ENCODE data around the gene SNED1. TPM values are rescaled to one million over a fixed set of nuclear protein-coding genes. Genes with fewer than 3 reads are reported as not detected.

Gene SNED1
- total and polyA plus RNA-seq, 2 experiments from 2014 or later, result 1.5 to 2.8 TPM

DNA sequence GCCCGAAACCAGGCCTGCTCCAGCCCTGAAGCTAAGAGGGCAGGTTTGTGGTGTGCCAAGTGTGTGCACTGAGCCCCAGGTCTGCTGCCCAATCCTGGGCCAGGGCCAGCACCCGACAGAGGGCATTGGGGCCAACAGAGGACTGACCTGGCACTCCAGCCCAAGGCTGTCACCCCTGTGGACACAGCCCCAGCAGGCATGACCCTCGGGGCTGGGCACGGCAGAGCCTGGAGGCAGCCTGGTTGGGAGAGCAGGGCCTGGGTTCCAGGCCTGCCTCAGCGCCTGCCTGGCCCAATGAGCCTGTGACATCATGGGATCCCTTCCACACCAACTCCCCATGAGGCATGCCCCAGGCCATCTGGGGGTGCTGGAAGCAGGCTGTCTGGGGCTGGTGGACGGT, 10.8 kb upstream of the SNED1 start:
- H3K9me2 ChIP-seq (ENCODE audit: insufficient read depth), result no peaks in the 10 kb centered on the region
- ATAC-seq (no peak), DNase-seq (ENCODE audit: low spot score) (no peak)
- H3K9me3 Mint-ChIP-seq, result no peaks in the 10 kb centered on the region; the same call in 1 of the 3 replicates
- no peak overlapping the region for H3K4me2 ChIP-seq
- no peaks in the 10 kb centered on the region for H3F3A ChIP-seq (replicated peaks; ENCODE audit: low read depth)
- TF ChIP-seq EZH2phosphoT487 (IDR thresholded peaks at IDR 0.05; ENCODE audit: unreplicated experiment) (no peak), STAT1 (IDR thresholded peaks at IDR 0.05; ENCODE audit: unreplicated experiment) (no peak), NANOG (IDR thresholded peaks at IDR 0.05; ENCODE audit: borderline replicate concordance) (no peak), ZNF331 (CRISPR knock-in tag; IDR thresholded peaks at IDR 0.05; ENCODE audit: low read depth) (no peak), ZNF114 (CRISPR knock-in tag; IDR thresholded peaks at IDR 0.05) (no peak), CREB1 (CRISPR knock-in tag; IDR thresholded peaks at IDR 0.05; ENCODE audit: low read depth) (no peak), EZH2 (IDR thresholded peaks at IDR 0.05; ENCODE audit: low read depth, unreplicated experiment) (no peak), POLR2AphosphoS5 (IDR thresholded peaks at IDR 0.05; ENCODE audit: low read depth) (no peak), JUNB (IDR thresholded peaks at IDR 0.05; ENCODE audit: unreplicated experiment) (no peak)
- TF ChIP-seq, protein P1, sequence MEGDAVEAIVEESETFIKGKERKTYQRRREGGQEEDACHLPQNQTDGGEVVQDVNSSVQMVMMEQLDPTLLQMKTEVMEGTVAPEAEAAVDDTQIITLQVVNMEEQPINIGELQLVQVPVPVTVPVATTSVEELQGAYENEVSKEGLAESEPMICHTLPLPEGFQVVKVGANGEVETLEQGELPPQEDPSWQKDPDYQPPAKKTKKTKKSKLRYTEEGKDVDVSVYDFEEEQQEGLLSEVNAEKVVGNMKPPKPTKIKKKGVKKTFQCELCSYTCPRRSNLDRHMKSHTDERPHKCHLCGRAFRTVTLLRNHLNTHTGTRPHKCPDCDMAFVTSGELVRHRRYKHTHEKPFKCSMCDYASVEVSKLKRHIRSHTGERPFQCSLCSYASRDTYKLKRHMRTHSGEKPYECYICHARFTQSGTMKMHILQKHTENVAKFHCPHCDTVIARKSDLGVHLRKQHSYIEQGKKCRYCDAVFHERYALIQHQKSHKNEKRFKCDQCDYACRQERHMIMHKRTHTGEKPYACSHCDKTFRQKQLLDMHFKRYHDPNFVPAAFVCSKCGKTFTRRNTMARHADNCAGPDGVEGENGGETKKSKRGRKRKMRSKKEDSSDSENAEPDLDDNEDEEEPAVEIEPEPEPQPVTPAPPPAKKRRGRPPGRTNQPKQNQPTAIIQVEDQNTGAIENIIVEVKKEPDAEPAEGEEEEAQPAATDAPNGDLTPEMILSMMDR (conservative IDR thresholded peaks at IDR 0.05; ENCODE audit: low read depth in 2 of 2), result no peak
- TF ChIP-seq, protein P2, sequence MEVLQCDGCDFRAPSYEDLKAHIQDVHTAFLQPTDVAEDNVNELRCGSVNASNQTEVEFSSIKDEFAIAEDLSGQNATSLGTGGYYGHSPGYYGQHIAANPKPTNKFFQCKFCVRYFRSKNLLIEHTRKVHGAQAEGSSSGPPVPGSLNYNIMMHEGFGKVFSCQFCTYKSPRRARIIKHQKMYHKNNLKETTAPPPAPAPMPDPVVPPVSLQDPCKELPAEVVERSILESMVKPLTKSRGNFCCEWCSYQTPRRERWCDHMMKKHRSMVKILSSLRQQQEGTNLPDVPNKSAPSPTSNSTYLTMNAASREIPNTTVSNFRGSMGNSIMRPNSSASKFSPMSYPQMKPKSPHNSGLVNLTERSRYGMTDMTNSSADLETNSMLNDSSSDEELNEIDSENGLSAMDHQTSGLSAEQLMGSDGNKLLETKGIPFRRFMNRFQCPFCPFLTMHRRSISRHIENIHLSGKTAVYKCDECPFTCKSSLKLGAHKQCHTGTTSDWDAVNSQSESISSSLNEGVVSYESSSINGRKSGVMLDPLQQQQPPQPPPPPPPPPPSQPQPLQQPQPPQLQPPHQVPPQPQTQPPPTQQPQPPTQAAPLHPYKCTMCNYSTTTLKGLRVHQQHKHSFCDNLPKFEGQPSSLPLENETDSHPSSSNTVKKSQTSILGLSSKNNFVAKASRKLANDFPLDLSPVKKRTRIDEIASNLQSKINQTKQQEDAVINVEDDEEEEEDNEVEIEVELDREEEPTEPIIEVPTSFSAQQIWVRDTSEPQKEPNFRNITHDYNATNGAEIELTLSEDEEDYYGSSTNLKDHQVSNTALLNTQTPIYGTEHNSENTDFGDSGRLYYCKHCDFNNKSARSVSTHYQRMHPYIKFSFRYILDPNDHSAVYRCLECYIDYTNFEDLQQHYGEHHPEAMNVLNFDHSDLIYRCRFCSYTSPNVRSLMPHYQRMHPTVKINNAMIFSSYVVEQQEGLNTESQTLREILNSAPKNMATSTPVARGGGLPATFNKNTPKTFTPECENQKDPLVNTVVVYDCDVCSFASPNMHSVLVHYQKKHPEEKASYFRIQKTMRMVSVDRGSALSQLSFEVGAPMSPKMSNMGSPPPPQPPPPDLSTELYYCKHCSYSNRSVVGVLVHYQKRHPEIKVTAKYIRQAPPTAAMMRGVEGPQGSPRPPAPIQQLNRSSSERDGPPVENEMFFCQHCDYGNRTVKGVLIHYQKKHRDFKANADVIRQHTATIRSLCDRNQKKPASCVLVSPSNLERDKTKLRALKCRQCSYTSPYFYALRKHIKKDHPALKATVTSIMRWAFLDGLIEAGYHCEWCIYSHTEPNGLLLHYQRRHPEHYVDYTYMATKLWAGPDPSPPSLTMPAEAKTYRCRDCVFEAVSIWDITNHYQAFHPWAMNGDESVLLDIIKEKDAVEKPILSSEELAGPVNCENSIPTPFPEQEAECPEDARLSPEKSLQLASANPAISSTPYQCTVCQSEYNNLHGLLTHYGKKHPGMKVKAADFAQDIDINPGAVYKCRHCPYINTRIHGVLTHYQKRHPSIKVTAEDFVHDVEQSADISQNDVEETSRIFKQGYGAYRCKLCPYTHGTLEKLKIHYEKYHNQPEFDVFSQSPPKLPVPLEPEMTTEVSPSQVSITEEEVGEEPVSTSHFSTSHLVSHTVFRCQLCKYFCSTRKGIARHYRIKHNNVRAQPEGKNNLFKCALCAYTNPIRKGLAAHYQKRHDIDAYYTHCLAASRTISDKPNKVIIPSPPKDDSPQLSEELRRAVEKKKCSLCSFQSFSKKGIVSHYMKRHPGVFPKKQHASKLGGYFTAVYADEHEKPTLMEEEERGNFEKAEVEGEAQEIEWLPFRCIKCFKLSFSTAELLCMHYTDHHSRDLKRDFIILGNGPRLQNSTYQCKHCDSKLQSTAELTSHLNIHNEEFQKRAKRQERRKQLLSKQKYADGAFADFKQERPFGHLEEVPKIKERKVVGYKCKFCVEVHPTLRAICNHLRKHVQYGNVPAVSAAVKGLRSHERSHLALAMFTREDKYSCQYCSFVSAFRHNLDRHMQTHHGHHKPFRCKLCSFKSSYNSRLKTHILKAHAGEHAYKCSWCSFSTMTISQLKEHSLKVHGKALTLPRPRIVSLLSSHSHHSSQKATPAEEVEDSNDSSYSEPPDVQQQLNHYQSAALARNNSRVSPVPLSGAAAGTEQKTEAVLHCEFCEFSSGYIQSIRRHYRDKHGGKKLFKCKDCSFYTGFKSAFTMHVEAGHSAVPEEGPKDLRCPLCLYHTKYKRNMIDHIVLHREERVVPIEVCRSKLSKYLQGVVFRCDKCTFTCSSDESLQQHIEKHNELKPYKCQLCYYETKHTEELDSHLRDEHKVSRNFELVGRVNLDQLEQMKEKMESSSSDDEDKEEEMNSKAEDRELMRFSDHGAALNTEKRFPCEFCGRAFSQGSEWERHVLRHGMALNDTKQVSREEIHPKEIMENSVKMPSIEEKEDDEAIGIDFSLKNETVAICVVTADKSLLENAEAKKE (CRISPR knock-in tag; IDR thresholded peaks at IDR 0.05), result no peak
- TF ChIP-seq, protein P3, sequence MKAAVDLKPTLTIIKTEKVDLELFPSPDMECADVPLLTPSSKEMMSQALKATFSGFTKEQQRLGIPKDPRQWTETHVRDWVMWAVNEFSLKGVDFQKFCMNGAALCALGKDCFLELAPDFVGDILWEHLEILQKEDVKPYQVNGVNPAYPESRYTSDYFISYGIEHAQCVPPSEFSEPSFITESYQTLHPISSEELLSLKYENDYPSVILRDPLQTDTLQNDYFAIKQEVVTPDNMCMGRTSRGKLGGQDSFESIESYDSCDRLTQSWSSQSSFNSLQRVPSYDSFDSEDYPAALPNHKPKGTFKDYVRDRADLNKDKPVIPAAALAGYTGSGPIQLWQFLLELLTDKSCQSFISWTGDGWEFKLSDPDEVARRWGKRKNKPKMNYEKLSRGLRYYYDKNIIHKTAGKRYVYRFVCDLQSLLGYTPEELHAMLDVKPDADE (IDR thresholded peaks at IDR 0.05), result no peak
- TF ChIP-seq, protein P4, sequence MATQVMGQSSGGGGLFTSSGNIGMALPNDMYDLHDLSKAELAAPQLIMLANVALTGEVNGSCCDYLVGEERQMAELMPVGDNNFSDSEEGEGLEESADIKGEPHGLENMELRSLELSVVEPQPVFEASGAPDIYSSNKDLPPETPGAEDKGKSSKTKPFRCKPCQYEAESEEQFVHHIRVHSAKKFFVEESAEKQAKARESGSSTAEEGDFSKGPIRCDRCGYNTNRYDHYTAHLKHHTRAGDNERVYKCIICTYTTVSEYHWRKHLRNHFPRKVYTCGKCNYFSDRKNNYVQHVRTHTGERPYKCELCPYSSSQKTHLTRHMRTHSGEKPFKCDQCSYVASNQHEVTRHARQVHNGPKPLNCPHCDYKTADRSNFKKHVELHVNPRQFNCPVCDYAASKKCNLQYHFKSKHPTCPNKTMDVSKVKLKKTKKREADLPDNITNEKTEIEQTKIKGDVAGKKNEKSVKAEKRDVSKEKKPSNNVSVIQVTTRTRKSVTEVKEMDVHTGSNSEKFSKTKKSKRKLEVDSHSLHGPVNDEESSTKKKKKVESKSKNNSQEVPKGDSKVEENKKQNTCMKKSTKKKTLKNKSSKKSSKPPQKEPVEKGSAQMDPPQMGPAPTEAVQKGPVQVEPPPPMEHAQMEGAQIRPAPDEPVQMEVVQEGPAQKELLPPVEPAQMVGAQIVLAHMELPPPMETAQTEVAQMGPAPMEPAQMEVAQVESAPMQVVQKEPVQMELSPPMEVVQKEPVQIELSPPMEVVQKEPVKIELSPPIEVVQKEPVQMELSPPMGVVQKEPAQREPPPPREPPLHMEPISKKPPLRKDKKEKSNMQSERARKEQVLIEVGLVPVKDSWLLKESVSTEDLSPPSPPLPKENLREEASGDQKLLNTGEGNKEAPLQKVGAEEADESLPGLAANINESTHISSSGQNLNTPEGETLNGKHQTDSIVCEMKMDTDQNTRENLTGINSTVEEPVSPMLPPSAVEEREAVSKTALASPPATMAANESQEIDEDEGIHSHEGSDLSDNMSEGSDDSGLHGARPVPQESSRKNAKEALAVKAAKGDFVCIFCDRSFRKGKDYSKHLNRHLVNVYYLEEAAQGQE (IDR thresholded peaks at IDR 0.05; ENCODE audit: unreplicated experiment), result no peak
- no peak overlapping the region for H3K27ac Mint-ChIP-seq
- no peaks in the 10 kb centered on the region for H3K79me2 ChIP-seq (replicated peaks; ENCODE audit: insufficient read depth)
- no peak overlapping the region for H2AFZ ChIP-seq
- H3K36me3 Mint-ChIP-seq (ENCODE audit: low read depth), result no peaks in the 10 kb centered on the region
- H3K36me3 ChIP-seq (ENCODE audit: insufficient read depth), result no peaks in the 10 kb centered on the region
- H3K4me3 ChIP-seq, result no peak overlapping the region
- H4K20me1 ChIP-seq (replicated peaks; ENCODE audit: insufficient read depth), result no peaks in the 10 kb centered on the region
- H3K4me1 ChIP-seq (ENCODE audit: insufficient read depth), result no peaks in the 10 kb centered on the region; the same call in 1 of the 2 replicates
- no peaks in the 10 kb centered on the region for H3K4me1 Mint-ChIP-seq
- H3K4me3 Mint-ChIP-seq, result no peak overlapping the region
- H3K27me3 Mint-ChIP-seq (ENCODE audit: insufficient read depth, low read depth, poor library complexity), result peaks cover 13% of the 10 kb centered on the region
- no peak overlapping the region for H3K27ac ChIP-seq (ENCODE audit: low read depth)
- H3K27me3 ChIP-seq (ENCODE audit: insufficient read depth), result no peaks in the 10 kb centered on the region

Data from GM23338 (cell line).